ENCODE data around the gene SRGAP3. TPM values are rescaled to one million over a fixed set of nuclear protein-coding genes. Genes with fewer than 3 reads are reported as not detected.

SRGAP3 gene
- total and polyA plus RNA-seq, 10 of the 15 experiments (the other 5 are each of a cell fraction or from before 2014, with no cell fraction given) = 0.32 to 1.7 (median 0.99) TPM

DNA sequence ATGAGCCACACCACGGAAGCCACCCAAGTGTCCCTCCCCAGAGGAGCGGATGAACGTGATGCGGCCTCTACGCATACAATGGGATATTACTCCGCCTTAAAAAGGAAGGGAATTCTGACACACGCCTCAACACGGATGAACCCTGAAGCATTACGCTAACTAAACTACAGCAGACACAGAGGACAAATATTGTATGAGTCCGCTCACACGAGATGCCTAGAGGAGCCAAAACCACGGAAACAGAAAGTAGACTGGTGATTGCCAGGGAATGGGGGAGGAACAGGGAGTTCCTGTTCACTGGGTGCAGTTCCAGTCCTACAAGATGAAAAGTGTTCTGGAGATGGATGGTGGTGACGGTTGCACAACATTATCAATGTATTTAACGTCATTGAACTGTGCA is 32.7 kb downstream of the SRGAP3 start (continued):
- TF ChIP-seq ZZZ3 (IDR thresholded peaks at IDR 0.05; ENCODE audit: control insufficient read depth, insufficient read length, low read depth) = no peak
- TF ChIP-seq SMAD1 (IDR thresholded peaks at IDR 0.05; ENCODE audit: low read depth, partially characterized antibody) = no peak
- TF ChIP-seq SREBF2 (IDR thresholded peaks at IDR 0.05; ENCODE audit: low read length) = no peak
- no peak for TF ChIP-seq TCF12 (IDR thresholded peaks at IDR 0.05; ENCODE audit: low read depth, low read length)
- no peak for TF ChIP-seq WRNIP1 (IDR thresholded peaks at IDR 0.05; ENCODE audit: borderline replicate concordance, low read depth, low read length)
- no peak for TF ChIP-seq TAF1 (IDR thresholded peaks at IDR 0.05; ENCODE audit: borderline replicate concordance, low read depth, low read length)
- TF ChIP-seq ZBTB33 (IDR thresholded peaks at IDR 0.05) = no peak
- no peak for TF ChIP-seq RUNX3 (IDR thresholded peaks at IDR 0.05; ENCODE audit: low read length)
- TF ChIP-seq E2F4 (IDR thresholded peaks at IDR 0.05; ENCODE audit: low read depth, low read length) = no peak
- TF ChIP-seq ATF2 (IDR thresholded peaks at IDR 0.05; ENCODE audit: low read length) = no peak
- TF ChIP-seq, protein P1, sequence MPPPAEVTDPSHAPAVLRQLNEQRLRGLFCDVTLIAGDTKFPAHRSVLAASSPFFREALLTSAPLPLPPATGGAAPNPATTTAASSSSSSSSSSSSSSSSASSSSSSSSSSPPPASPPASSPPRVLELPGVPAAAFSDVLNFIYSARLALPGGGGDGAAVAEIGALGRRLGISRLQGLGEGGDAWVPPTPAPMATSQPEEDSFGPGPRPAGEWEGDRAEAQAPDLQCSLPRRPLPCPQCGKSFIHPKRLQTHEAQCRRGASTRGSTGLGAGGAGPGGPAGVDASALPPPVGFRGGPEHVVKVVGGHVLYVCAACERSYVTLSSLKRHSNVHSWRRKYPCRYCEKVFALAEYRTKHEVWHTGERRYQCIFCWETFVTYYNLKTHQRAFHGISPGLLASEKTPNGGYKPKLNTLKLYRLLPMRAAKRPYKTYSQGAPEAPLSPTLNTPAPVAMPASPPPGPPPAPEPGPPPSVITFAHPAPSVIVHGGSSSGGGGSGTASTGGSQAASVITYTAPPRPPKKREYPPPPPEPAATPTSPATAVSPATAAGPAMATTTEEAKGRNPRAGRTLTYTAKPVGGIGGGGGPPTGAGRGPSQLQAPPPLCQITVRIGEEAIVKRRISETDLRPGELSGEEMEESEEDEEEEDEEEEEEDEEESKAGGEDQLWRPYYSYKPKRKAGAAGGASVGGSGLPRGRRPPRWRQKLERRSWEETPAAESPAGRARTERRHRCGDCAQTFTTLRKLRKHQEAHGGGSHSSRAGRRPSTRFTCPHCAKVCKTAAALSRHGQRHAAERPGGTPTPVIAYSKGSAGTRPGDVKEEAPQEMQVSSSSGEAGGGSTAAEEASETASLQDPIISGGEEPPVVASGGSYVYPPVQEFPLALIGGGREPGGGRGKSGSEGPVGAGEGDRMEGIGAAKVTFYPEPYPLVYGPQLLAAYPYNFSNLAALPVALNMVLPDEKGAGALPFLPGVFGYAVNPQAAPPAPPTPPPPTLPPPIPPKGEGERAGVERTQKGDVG (CRISPR knock-in tag; IDR thresholded peaks at IDR 0.05) = no peak
